Femur (tissue), 1 donor: ENCODE measurements around the gene PGPEP1.
"Not testable (repeated sequence)": the region's sequence is repeated elsewhere in the genome, so short reads cannot be mapped to it uniquely, and the experiment has no call there.

ENCODE experiments used
- DNase-seq: peaks from one replicate; pipeline ENCODE4 v3.0.0-alpha.2; 2017

The PGPEP1 gene

DNA sequence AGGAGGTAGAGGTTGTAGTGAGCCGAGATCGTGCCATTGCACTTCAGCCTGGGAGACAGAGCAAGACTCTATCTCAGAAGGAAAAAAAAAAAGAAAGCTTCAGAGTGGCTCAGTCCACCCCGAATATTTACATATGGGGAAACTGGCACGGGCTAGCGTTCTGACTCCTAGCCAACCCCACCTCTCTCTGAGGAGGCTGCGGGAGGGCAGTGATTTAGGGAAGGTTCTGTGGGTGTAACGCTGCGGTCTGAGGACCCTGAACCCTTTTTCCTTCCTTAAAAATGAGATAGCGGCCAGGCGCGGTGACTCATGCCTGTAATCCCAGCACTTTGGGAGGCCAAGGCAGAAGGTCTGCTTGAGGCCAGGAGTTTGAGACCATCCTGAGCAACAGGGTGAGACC lies 52.0 kb downstream of the PGPEP1 start:
- no peak for DNase-seq

- no peak for DNase-seq
Measured at GRCh38 chr19:18392926-18393325, 52.5 kb downstream of the PGPEP1 start.

- DNase-seq, result peak; percentile 45
Measured at GRCh38 chr19:18393836-18394235, 53.4 kb downstream of the PGPEP1 start.

- DNase-seq, result no peak
Measured at GRCh38 chr19:18396471-18397241, 56.3 kb downstream of the PGPEP1 start.

- DNase-seq, result peak; percentile 67
Measured at GRCh38 chr19:18397242-18398202, 57.1 kb downstream of the PGPEP1 start, which contains the start of gene LRRC25. LRRC25 (minus strand) TSS chr19:18397622; CDS start chr19:18396963, 659 bp downstream.

GRCh38 chr19:18399008-18399407 lies 58.6 kb downstream of the PGPEP1 start:
- DNase-seq, result no peak

- peak; percentile 88 for DNase-seq
Measured at GRCh38 chr19:18401580-18402112, 61.2 kb downstream of the PGPEP1 start.

DNA sequence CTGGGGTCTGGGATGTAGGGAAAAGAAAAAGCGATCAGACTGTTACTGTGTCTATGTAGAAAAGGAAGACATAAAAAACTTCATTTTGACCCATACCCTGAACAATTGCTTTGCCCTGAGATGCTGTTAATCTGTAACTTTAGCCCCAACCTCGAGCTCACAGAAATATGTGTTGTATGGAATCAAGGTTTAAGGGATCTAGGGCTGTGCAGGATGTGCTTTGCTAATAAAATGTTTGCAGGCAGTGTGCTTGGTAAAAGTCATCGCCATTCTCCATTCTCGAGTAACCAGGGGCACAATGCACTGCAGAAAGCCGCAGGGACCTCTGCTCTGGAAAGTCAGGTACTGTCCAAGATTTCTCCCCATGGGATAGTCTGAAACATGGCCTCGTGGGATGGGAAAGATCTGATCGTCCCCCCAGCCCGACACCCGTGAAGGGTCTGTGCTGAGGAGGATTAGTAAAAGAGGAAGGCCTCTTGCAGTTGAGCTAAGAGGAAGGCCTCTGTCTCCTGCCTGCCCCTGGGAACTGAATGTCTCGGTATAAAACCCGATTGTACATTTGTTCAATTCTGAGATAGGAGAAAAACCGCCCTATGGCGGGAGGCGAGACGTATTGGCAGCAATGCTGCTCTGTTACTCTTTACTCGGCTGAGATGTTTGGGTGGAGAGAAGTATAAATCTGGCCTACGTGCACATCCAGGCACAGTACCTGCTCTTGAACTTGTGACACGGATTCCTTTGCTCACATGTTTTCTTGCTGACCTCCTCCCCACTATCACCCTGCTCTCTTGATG lies 62.3 kb downstream of the PGPEP1 start:
- not testable (repeated sequence) for DNase-seq

DNA sequence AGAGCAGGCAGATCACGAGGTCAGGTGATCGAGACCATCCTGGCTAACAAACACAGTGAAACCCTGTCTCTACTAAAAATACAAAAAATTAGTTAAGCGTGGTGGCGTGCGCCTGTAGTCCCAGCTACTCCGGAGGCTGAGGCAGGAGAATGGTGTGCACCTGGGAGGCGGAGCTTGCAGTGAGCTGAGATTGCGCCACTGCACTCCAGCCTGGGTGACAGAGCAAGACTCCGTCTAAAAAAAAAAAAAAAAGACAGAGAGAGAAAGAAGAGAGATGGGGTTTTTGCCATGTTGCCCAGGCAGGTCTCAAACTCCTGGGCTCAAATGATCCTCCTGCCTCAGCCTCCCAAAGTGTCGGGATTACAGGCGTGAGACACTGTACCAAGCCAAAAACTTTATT lies 65.4 kb downstream of the PGPEP1 start:
- DNase-seq, result not testable (repeated sequence)

DNA sequence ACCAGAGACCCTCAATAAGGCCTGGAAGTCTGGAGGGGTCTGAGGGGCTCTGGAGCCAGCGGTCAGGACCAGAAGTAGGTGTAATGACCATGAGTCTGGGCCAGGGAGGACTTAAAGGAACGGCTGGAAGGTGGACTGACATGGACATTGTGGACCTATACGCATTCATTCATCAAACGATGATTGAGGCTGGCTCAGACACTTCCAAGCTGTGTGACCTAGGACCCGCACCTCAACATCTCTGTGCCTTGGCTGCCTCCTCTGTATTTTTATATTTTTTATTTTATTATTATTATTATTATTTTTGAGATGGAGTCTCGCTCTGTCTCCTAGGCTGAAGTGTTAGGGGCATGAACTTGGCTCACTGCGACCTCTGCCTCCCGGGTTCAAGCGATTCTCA lies 66.4 kb downstream of the PGPEP1 start:
- DNase-seq, result no peak

- DNase-seq, result no peak
Measured at GRCh38 chr19:18408053-18408476, 67.7 kb downstream of the PGPEP1 start.

- no peak for DNase-seq
Measured at GRCh38 chr19:18412610-18413239, 72.3 kb downstream of the PGPEP1 start.

GRCh38 chr19:18414504-18415177 lies 74.2 kb downstream of the PGPEP1 start:
- DNase-seq, result no peak

- DNase-seq, result peak; percentile 90
Measured at GRCh38 chr19:18415178-18415867, 74.9 kb downstream of the PGPEP1 start.

DNA sequence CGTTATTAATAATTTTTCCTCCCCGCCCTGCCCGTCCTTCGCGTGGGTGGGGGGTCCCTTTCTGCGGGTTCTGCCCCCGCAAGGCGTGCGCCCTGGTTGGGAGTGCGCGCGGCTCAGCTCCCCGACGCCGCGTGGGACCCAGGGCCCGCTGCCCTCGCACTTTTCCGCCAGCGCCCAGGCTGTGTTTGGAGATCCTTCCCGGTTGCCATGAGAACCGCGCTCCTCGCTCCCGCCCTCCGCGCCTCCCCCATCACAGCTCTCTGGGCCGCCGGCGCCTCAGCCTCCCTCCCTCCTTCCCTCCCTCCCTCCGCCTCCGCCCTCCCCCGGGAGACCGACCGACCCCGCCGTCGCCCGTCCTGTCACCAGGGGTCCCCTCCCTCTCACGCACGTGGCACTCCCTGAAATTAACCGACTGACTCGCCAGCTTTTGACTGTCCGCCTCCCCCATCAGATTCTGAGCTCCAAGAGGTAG lies 76.4 kb downstream of the PGPEP1 start:
- DNase-seq, result peak; percentile 97

GRCh38 chr19:18417250-18418028 lies 77.0 kb downstream of the PGPEP1 start:
- DNase-seq, result peak; percentile 93

DNA sequence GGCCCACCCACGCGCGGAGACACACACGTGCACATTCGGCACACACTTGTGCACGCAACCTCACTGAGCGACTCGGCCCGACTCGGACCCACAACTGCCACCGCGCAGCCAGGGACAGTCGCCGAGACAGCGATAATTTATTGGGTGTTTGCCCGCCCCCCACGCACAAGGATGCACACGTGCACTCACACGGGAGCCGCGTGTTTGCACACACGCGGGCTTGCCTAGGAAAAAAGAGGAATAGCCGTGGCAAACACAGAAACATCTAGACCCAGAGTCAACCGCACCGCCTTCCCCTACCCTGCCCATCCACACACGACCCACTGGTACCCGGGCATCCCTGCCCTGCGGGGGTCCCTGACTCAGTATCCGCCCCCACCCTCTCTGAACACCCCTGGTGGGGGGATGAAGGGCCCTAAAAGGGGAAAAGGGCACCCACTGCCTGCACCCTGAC lies 77.7 kb downstream of the PGPEP1 start:
- DNase-seq, result no peak

GRCh38 chr19:18418483-18419194 lies 78.2 kb downstream of the PGPEP1 start:
- DNase-seq, result no peak

DNA sequence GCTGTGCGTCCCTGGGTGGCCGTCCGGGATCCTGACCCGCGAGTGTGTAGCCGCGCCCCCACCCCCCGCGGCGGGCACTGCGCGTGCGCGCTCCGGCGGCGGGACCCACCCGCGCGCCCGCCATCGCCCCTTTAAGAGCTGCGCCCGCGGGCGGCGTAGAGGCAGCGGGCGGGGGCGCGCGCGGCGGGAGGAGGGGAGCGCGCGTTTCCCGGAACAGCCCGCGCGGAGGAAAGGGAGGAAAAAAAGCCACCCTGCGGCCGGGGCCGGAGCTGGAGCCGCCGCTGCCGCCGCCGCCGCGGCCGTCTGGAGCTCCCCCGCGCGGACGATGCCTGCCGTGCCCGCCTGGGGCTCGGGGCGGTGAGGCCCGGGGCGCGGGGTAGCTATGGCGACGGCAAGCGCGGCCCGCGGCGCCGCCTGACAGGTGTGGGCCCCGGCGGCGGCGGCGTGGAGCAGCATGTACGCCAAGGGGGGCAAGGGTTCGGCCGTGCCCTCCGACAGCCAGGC lies 78.8 kb downstream of the PGPEP1 start, which contains the start of gene SSBP4:
Gene SSBP4, plus strand, starts transcription at position 204 of the 504 bp plus-strand sequence. Its CDS starts 251 bp downstream, at position 455.
- DNase-seq, result peak; percentile 87
